Suprapubic skin (tissue), 4 donors: ENCODE measurements around the gene LRP11. TPM values are rescaled to one million over a fixed set of nuclear protein-coding genes. Genes with fewer than 3 reads are reported as not detected.

ENCODE experiments used
- DNase-seq, 2 donors: peaks; one replicate each; pipeline ENCODE4 v3.0.0-alpha.2; 2019; ENCODE audit warnings: low spot score in 2 of 2
- H3K27ac ChIP-seq: fragments of 200-600 bp; sonication (generic); one replicate; pipeline ENCODE4 v1.5.1; 2019
- H3K27me3 ChIP-seq: fragments of 200-600 bp; sonication (generic); one replicate; pipeline ENCODE4 v1.5.1; 2019
- H3K36me3 ChIP-seq: fragments of 200-600 bp; sonication (generic); one replicate; pipeline ENCODE4 v1.5.1; 2019
- H3K4me1 ChIP-seq: fragments of 200-600 bp; sonication (generic); one replicate; pipeline ENCODE4 v1.5.1; 2019
- H3K4me3 ChIP-seq: fragments of 200-600 bp; sonication (generic); one replicate; pipeline ENCODE4 v1.5.1; 2019; ENCODE audit warnings: mild to moderate bottlenecking
- H3K9me3 ChIP-seq: fragments of 200-600 bp; sonication (generic); one replicate; pipeline ENCODE4 v1.5.1; 2019
- CTCF ChIP-seq, 2 donors: fragments of 200-600 bp in 1 of 2; fragments of 450-650 bp in 1 of 2; sonication (generic) in 1 of 2; IDR thresholded peaks; one replicate each; pipeline ENCODE4 v1.5.1; 2016 to 2019; ENCODE audit warnings: antibody characterized with exemption in 2 of 2, mild to moderate bottlenecking in 1 of 2, moderate library complexity in 1 of 2
- EP300 ChIP-seq: sonication (generic); formaldehyde crosslinking; IDR thresholded peaks from one replicate; pipeline ENCODE4 v1.6.1; 2017; ENCODE audit warnings: antibody characterized with exemption
- POLR2A ChIP-seq, 2 donors: fragments of 450-650 bp; IDR thresholded peaks; one replicate each; pipeline ENCODE4 v1.6.1; 2017; ENCODE audit warnings: antibody characterized with exemption in 2 of 2, mild to moderate bottlenecking in 2 of 2, moderate library complexity in 2 of 2
- POLR2AphosphoS5 ChIP-seq, 3 donors: sonication (generic); formaldehyde crosslinking; IDR thresholded peaks; one replicate each; pipeline ENCODE4 v1.6.1; 2017; ENCODE audit warnings: antibody characterized with exemption in 3 of 3
- WGBS: methylation state at CpG from one replicate; pipeline ENCODE4 v1.1.5; 2018; 5-methylcytosine and 5-hydroxymethylcytosine counted together
- total RNA-seq, 4 donors: library from RNA; depleted of rRNA; stranded (reverse); fragments of >200 nt; gene quantifications; one replicate each; pipeline ENCODE4 v1.1.0, GENCODE V29; 2016

LRP11 gene
- total RNA-seq, 4 donors from 2014 or later: 43.6 to 77.2 (median 68.4) TPM

GRCh38 chr6:149777624-149778023 is 86.5 kb downstream of the LRP11 start:
- no peak for DNase-seq

GRCh38 chr6:149771925-149772324 is 92.2 kb downstream of the LRP11 start:
- WGBS: 98% methylated on average over 6 of the region's 6 CpGs
- no peak overlapping the region for H3K4me3 ChIP-seq
- TF ChIP-seq POLR2A (IDR thresholded peaks at IDR 0.05) (no peak), POLR2AphosphoS5 (IDR thresholded peaks at IDR 0.05) (no peak), CTCF (IDR thresholded peaks at IDR 0.05) (no peak), EP300 (no peak)
- H3K36me3 ChIP-seq: peaks cover 52% of the 10 kb centered on the region
- no peak for DNase-seq
- no peaks in the 10 kb centered on the region for H3K9me3 ChIP-seq
- no peak overlapping the region for H3K27ac ChIP-seq
- H3K4me1 ChIP-seq: no peaks in the 10 kb centered on the region
- no peaks in the 10 kb centered on the region for H3K27me3 ChIP-seq

More at GRCh38 chr6:149777624-149778023, 86.5 kb downstream of the LRP11 start:
- no peak overlapping the region for H3K27ac ChIP-seq
- no peaks in the 10 kb centered on the region for H3K9me3 ChIP-seq
- H3K36me3 ChIP-seq: peaks cover 45% of the 10 kb centered on the region
- no peak for TF ChIP-seq POLR2A (IDR thresholded peaks at IDR 0.05)
- no peak for TF ChIP-seq CTCF (IDR thresholded peaks at IDR 0.05)
- TF ChIP-seq POLR2AphosphoS5 (IDR thresholded peaks at IDR 0.05): no peak
- TF ChIP-seq EP300: no peak
- 100% methylated on average over 1 of the region's 1 CpG for WGBS
- no peaks in the 10 kb centered on the region for H3K27me3 ChIP-seq
- H3K4me3 ChIP-seq: no peak overlapping the region
- H3K4me1 ChIP-seq: no peaks in the 10 kb centered on the region

GRCh38 chr6:149771185-149771584 is 93.0 kb downstream of the LRP11 start:
- Histone ChIP-seq H3K27me3 (no peaks in the 10 kb centered on the region), H3K27ac (no peak overlapping the region), H3K9me3 (no peaks in the 10 kb centered on the region), H3K4me3 (no peak overlapping the region), H3K36me3 (peaks cover 53% of the 10 kb centered on the region), H3K4me1 (no peaks in the 10 kb centered on the region)
- TF ChIP-seq CTCF (IDR thresholded peaks at IDR 0.05): no peak
- no peak for TF ChIP-seq POLR2AphosphoS5 (IDR thresholded peaks at IDR 0.05)
- TF ChIP-seq EP300: no peak
- TF ChIP-seq POLR2A (IDR thresholded peaks at IDR 0.05): no peak
- no peak for DNase-seq
- 97% methylated on average over 3 of the region's 3 CpGs for WGBS

- Histone ChIP-seq H3K4me3 (no peak overlapping the region), H3K27me3 (no peaks in the 10 kb centered on the region), H3K36me3 (peaks cover 49% of the 10 kb centered on the region), H3K27ac (no peak overlapping the region), H3K4me1 (no peaks in the 10 kb centered on the region), H3K9me3 (no peaks in the 10 kb centered on the region)
- no peak for DNase-seq
- TF ChIP-seq POLR2AphosphoS5 (IDR thresholded peaks at IDR 0.05): no peak
- no peak for TF ChIP-seq POLR2A (IDR thresholded peaks at IDR 0.05)
- TF ChIP-seq EP300: no peak
- TF ChIP-seq CTCF (IDR thresholded peaks at IDR 0.05): no peak
- WGBS: 90% methylated on average over 2 of the region's 2 CpGs
Measured at GRCh38 chr6:149769676-149770075, 94.5 kb downstream of the LRP11 start.

Other genes with a start within 250 kb of the LRP11 start
- gene KATNA1, start 215.6 kb downstream of the LRP11 start, total RNA-seq: 10 to 100 TPM; 11.7 to 34.4 (median 16.7) TPM
- 10 to 100 TPM; 31.2 to 55.0 (median 44.4) TPM for gene LATS1, start 146.3 kb downstream of the LRP11 start, total RNA-seq
- gene NUP43, start 117.8 kb downstream of the LRP11 start, total RNA-seq: 10 to 100 TPM; 21.0 to 31.3 (median 22.3) TPM
- 10 to 100 TPM; 57.4 to 67.6 (median 66.6) TPM for gene PCMT1, start 114.6 kb downstream of the LRP11 start, total RNA-seq
- gene RAET1E, start 33.8 kb upstream of the LRP11 start, total RNA-seq: 10 to 100 TPM; 14.4 to 46.8 (median 22.8) TPM
- gene RAET1G, start 58.8 kb upstream of the LRP11 start, total RNA-seq: 1 to 10 TPM; 1.9 to 5.8 (median 4.5) TPM
- under 1 TPM in 2 of 4 donors, not detected in 2; 0.76 to 0.95 TPM for gene ULBP2, start 77.7 kb upstream of the LRP11 start, total RNA-seq
- under 1 TPM in 2 of 4 donors, not detected in 2; 0.34 to 0.47 TPM for gene ULBP1, start 99.6 kb upstream of the LRP11 start, total RNA-seq
- gene RAET1L, start 161.2 kb upstream of the LRP11 start, total RNA-seq: 1 to 10 TPM; 1.6 to 8.0 (median 4.2) TPM
- gene ULBP3, start 204.8 kb upstream of the LRP11 start, total RNA-seq: 1 to 10 TPM in 1 of 4 donors, under 1 TPM in 1, not detected in 2; 0.78 to 2.1 TPM